Measurements from ENCODE around the gene GPI.

- TF ChIP-seq CTCF (IDR thresholded peaks at IDR 0.05 in 8 of 11, conservative IDR thresholded peaks at IDR 0.05 in 3 of 11) = no peak
- no peak for TF ChIP-seq POLR2A (IDR thresholded peaks at IDR 0.05)
Measured at GRCh38 chr19:34416021-34416545, 51.1 kb downstream of the GPI start.
